Ramos (cell line): ENCODE results near the gene ARMC2.

ENCODE experiments used
- in situ Hi-C: fragments of 300-500 bp; cut with MboI; formaldehyde crosslinking; loops from one replicate; pipeline ENCODE4 v1.14.3; 2022; ENCODE audit warnings: low sequenced_read_pairs; ENCODE audit not compliant: unreplicated experiment

ARMC2 gene

GRCh38 chr6:108825326-108825725, 22.9 kb upstream of the ARMC2 start:
- in situ Hi-C loops: no loop called here

DNA sequence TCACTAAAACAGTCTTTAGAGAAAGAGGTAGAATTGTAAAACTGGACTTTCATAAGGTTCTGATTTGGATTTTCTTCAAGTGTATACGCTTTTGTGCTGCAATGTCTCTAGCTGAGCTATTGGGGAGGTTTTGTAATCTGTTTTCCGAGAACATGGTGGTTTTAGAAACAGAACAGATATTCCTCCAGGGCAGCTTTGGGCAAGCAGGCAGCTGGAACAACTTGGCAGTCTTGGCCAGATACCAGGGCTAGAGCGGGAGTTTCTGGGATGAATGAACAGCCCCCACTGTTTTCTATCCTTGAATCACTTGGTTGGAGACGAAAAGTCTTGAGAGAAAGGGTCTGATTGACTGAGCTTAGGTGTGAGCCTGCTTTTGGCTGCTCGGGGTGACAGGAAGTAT, 17.1 kb upstream of the ARMC2 start:
- in situ Hi-C loops: no loop called here

DNA sequence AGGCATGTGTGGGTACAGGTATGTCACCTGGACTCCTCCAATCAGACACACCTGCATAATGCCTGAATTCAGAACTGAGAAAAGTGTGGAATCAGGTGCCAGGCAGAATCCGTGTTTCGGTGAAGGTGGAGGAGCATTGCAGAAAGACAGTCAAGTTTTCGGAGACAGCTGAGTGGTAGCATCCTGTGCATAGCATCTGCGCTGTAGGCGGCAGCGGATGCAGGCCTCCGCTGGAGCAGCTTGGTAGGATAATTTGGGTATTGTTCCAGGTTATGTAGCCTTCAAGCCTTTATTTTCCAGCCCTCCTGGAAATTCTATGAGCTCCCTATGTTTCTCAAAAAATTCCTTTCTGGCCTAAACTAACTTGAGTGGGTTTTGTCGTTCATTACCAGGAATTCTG, 15.5 kb upstream of the ARMC2 start:
- in situ Hi-C loops: no loop called here

DNA sequence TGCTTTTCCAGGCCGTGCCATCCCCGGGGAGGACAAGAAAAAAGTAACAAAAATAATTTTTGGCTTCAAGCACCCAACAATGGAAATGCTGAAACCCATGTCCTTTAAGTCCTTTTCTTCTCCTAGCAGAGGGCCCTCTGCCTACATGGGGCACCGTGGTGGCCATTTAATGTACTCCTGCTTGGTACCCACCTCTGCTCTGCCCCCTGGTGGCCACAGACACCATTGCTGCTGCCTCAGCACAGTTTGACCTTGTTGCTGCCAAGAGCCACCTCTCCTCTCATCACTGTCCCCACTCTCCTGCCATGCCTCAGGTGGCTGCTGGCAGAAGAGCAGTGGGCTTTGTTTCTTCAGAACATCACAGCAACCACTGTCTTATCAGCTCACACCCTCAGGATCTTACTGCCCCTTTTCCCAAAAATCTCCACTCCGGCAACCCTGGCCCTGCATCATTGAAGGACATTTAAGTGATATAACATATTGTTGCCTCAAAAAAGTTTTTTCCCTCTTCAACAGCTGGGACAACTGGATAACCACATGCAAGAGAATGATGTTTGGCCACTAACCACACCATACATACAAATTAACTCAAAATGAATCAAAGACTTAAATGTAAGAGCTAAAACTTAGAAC, 12.9 kb upstream of the ARMC2 start:
- in situ Hi-C loops: loop anchor here (5.0 kb wide), 1 partner anchor 293 kb away; no protein-coding TSS in a partner anchor

DNA sequence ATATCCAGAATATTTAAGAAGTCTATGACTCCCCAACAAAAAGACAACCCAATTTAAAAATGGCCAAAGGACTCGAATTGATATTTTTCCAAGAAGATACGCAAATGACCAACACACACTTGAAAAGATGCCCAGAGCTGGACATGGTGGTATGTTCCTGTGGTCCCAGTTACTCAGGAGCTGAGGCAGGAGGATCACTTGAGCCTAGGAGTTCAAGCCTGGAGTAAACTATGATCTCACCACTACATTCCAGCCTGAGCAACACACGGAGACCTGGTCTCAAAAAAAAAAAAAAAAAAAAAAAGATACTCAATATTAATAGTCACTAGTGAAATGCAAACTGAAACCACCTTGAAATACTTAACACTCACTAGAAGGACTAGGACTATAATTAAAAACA, 12.2 kb upstream of the ARMC2 start:
- in situ Hi-C loops: loop anchor here (5.0 kb wide), 1 partner anchor 294 kb away; no protein-coding TSS in a partner anchor

GRCh38 chr6:108837236-108837971, 10.8 kb upstream of the ARMC2 start:
- in situ Hi-C loops: loop anchor here (5.0 kb wide), 1 partner anchor 295 kb away; no protein-coding TSS in a partner anchor

DNA sequence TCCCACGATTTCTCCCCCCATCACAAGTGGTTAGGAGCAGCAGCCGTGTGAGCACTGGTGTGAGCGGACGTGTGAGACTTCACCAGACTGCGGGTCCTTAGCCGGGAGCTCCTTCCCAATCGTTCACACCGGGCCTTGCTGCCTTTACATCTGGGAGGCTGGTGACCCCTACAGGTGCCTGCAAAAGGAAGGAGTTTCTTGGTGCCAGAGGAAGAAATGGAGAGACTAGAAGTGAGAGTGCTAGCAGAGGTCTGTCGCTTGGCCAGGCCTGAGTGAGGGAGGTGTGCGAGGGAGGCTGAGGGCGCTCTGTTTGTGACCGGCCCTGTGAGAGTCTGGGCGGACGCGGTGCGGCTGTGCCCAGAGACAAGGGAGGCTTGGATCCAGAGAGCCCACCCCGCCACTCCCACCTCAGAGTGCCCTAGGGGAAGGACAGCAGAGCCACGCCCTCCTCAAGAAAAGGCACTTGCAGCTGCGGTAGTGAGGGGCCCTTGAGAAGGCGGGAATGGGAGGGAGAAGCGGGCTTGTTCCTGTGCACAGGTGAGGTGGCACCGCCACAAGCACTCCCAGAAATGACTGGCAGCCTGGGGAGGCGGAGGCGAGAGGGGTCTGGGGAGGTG, 10.0 kb upstream of the ARMC2 start:
- in situ Hi-C loops: loop anchor here (5.0 kb wide), 1 partner anchor 296 kb away; no protein-coding TSS in a partner anchor

DNA sequence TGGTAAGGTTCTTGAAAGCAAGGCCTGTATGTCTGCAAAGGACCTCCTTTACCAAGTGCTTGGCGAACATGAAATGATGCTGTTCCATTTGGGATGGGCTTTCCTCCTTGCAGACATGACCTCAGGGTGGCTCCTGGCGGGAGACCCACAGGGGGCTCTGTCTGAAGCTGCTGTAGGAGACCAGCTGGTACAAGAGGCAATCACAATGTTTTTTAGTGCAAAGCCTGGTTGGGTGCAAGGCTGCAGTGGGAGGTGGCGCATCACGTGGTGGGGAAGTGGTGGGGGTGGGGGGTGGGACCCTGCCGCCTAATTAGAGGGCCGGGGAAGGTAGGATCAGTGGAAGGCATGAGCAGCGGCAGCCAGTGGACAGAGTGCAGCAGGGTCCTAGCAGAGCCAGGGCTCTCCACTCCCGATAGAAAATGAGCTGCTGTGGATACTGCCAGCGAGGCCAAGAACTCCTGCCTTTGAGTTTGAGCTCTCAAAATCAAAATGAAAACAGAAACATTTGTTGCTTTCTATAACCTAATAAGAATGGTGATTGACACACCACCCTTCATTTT, 9.1 kb upstream of the ARMC2 start:
- in situ Hi-C loops: loop anchor here (5.0 kb wide), 1 partner anchor 297 kb away; no protein-coding TSS in a partner anchor

- in situ Hi-C loops: no loop called here
Observed at GRCh38 chr6:108840919-108841318, 7.3 kb upstream of the ARMC2 start.

DNA sequence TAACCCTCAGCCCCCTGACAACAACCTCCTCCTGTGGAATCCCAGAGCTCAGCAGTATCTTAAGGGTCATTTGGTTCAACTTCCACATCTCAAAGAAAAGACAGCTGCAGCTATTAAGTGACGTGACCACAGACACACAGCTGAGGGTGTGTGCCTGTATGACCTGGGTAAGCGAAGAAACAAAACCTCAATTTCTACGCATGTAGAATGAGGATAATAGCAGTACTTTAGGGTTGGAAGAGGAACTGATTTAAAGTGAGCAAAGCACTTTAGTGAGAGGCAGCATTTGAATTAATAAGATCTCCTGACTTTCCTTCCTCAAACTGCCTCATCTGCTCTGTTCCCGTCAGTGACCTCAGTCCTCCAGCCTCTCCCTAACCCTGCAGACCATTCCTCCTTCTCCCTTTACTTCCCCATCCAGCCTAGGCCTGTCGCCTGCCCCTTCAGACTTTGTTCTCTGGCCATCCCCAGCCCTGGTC, 6.8 kb upstream of the ARMC2 start:
- in situ Hi-C loops: no loop called here

DNA sequence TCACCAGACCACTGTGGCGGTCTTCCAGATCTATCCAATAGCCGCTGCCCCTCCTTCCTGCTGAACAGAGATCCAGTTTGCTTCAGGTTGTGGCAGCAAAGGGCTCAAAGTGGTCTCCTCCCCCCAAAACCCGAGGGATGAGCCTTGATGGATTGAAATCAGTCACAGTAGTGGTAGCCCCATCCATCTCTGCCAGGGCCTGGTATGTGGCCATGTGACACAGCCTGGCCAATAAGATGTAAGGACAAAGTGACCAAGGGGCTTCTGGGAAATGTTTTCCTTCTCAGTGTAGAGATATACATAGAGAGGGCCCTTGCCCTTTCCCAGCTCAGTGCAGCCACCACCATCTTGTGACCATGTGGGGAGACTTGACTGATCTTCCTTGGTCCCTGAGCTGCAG, 4.1 kb upstream of the ARMC2 start:
- in situ Hi-C loops: no loop called here

DNA sequence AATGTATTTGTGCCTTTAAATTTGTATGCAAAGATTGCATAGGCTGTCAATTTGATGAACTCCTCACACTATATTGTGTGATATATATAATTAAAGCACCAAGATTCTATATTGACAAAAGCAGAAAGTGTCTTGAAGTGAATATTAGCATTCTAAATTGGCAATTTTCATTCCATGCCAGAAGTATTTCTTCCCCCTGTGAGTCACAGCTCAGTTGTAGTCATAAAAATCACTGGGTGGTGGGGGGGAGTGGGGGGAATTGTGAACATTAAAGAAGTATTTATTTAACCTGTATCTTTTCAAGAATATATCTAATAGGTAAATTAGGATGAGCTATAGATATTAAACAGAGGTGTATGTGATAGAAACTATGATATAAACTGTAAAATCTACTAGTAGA, 3.1 kb upstream of the ARMC2 start:
- in situ Hi-C loops: no loop called here

DNA sequence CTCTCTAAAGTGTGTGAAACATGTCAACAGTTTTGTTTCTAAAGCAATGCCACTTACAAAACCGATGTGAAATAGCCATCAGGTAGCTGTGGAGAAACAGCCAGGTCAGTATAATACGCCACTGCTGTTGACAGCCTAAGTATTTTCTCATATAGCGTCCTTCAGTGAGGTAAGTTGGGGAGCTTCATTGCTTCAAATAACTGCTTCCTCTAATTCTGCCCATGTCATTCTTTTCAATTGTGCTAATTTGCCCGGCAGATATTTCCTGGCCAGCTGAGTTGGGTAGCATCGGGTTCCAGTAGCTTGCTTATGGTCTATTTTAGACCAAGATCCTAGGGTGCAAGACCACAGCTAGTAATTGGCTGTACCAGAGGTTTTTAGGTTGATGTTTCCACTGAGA, 2.1 kb upstream of the ARMC2 start:
- in situ Hi-C loops: no loop called here

GRCh38 chr6:108846628-108847027, 1.6 kb upstream of the ARMC2 start:
- in situ Hi-C loops: no loop called here

DNA sequence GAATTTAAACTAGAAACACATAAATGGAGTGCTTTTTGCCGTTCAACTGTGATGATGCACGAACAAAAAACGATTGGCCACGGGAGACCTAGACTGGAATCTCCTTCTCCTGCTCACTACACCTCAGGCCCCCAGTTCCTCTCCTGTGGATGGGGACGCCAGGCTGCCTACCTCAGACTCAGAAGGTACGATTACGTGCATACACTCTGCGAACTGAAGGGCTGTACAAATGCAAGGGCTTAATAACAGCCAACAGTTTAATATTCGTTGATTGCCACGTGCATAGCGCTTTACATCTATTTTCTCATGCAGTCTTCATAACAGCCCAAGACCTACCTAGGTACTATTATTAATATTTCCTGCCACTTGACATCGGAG, 495 bp upstream of the ARMC2 start:
- in situ Hi-C loops: no loop called here

DNA sequence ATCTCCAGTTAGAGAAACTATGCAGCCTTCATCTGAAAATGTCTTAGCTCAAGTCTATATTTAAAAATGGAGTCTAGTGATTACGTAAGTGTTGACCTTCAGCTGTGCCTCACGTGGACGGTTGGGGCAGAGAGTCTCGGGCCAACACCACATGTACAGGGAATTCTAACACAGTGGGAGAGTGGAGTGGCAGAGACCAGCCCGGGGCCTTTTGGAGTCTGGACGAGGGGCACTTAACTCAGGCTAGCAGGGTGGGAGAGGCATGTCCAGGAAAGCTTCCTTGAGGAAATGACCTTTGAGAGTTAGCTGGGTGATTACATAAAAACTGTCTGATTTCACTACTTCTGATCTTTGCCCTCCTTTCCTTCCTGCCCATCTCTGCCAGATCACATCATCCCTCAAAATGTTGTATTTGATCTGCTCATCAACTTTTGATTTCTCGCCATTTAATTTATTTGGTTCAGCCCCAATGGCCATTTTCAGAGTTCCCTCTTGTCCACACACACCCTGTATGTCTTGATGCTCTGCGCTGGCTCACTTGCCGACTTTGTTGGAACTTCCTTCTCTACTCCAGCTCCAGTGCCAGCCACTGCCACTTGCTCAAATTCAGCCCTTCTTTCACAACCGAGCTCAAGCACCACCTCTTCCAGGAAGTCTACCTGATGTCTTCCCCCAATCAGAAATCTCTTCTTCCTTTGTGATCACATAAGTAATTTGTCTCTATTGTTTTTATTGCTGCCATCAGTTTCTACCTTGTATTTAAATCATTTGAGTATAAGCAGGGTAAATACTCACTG, 2.6 kb downstream of the ARMC2 start:
- in situ Hi-C loops: no loop called here

GRCh38 chr6:108851756-108852155, 3.5 kb downstream of the ARMC2 start:
- in situ Hi-C loops: no loop called here

DNA sequence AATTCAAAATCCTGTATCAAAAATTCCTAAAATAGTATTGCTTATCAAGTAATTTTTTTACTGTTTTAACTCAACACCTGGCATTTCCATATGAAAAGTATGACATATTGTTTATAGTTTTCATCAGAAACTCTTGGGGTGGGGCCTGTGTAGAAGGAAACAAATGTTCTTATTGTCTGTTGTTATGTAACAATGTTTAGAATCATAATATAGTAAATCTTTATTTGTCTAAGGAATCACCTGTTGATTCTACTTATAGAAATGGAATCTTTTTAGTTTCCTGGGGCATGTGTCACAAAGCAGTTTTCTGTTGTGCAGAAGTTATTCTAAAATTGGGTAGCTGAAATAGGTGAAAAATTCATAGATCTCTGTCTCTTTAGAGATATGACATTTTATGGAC, 4.9 kb downstream of the ARMC2 start:
- in situ Hi-C loops: no loop called here

DNA sequence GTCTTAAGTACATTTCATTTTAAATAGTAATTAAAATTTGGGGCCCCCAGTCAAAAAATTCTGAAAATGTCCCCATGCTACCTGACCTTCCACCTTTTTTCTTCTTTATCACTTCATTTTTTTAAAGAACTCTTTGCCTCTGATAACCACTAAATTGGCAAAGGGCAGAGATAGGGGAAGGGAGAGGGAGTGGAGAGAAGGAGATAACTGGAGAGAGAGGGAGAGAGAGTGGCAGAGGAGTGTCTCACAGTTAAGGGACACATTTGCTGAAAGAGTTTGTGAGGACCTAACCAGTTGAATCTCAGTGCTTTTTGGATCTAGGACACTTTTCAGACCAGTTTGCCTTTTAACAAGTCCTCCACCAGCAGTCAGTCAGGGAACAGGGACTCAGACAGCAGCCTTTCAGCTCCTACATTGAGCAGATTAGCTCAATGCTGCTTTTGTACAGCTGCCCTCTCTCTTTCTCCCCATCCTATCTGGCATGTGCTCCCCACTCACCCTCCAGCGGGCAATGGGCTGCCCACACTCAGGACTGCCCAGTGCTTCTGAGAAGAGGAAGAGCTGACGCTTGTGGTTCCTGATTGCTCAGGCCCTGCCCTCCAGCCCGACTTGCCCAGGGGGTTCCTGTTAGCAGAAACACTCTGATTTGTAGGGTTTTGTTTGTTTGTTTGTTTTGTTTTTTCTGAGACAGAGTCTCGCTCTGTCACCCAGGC, 14.4 kb downstream of the ARMC2 start:
- in situ Hi-C loops: no loop called here
